ENCODE results near the gene KBTBD4.

KBTBD4 gene

DNA sequence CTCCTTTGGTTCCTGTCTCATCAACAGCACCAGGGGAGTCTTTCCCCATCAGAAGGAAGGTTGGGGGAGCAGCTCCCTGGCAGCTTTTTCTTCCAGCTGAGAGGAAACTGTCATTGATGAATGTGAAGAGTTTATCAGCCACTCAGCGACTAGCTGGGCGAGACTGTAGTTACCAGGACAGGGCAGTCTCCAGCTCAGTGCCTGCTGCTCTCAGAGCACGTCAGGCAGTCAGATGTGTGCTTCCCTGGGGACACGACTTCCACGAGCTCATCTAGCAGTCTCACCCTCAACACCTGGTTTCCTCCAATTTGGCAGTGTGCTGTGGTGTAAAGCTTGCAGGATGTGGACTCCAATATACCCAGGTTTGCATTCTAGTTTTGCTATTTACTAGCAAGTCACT lies 28.0 kb upstream of the KBTBD4 start:
- Histone ChIP-seq H3K27ac (peak overlapping the region in 1 of 2 donors; percentile 7), H3K4me3 (no peak overlapping the region), H3K9me3 (no peaks in the 10 kb centered on the region), H3K4me1 (peaks cover 0 to 23% (median 3%) of the 10 kb centered on the region in 4 donors), H3K36me3 (peaks cover 0 to 19% (median 0%) of the 10 kb centered on the region in 3 donors), H3K27me3 (no peaks in the 10 kb centered on the region)
- intact Hi-C loops (cut with DNase I; ENCODE audit: low total_unique reads): no loop called here
- TF ChIP-seq, protein P1, sequence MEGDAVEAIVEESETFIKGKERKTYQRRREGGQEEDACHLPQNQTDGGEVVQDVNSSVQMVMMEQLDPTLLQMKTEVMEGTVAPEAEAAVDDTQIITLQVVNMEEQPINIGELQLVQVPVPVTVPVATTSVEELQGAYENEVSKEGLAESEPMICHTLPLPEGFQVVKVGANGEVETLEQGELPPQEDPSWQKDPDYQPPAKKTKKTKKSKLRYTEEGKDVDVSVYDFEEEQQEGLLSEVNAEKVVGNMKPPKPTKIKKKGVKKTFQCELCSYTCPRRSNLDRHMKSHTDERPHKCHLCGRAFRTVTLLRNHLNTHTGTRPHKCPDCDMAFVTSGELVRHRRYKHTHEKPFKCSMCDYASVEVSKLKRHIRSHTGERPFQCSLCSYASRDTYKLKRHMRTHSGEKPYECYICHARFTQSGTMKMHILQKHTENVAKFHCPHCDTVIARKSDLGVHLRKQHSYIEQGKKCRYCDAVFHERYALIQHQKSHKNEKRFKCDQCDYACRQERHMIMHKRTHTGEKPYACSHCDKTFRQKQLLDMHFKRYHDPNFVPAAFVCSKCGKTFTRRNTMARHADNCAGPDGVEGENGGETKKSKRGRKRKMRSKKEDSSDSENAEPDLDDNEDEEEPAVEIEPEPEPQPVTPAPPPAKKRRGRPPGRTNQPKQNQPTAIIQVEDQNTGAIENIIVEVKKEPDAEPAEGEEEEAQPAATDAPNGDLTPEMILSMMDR (IDR thresholded peaks at IDR 0.05): no peak
- peak in 1 of 2 donors; percentile 63 for DNase-seq

DNA sequence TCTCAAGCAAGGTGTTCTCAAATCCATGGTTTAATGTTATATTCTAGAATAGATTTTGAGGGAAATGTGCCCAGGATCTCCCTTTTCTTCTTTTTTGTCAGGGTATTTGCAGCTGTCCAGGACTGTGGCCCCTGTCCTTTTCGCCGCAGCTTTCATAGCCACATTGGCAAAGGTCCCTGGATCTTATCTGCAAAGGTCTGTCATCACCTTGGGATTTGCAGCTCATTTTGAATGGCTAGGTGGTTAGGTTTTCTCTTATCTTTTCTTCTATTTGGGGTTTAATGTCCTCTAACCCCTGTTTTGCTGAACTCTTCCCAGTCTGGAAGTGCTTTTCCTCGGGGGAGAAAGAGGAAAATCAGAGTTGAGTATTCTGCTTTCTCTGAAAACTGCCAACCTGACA lies 27.2 kb upstream of the KBTBD4 start:
- no peak overlapping the region for H3K27ac ChIP-seq
- DNase-seq: no peak
- H3K27me3 ChIP-seq: no peaks in the 10 kb centered on the region
- peaks cover 0 to 23% (median 3%) of the 10 kb centered on the region in 4 donors for H3K4me1 ChIP-seq
- TF ChIP-seq, protein P1 (IDR thresholded peaks at IDR 0.05): no peak
- intact Hi-C loops (cut with DNase I; ENCODE audit: low total_unique reads): no loop called here
- H3K36me3 ChIP-seq: peaks cover 0 to 13% (median 0%) of the 10 kb centered on the region in 3 donors
- no peak overlapping the region for H3K4me3 ChIP-seq
- no peaks in the 10 kb centered on the region for H3K9me3 ChIP-seq

DNA sequence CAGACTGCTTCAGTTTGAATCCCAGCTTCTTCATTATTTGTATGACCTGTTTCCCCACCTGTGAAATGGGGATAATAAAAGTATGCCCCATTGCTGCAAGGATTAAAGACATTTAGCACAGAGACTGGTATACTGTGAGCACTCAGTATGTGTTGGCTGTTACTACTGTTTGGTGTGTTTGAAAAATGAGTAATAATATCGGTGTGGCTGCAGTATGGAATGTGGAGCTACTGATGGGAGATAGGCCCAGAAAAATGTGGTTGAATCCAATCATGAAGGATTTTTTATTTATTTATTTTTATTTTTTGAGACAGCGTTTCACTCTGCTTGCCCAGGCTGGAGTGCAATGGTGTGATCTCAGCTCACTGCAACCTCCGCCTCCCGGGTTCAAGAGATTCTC lies 24.5 kb upstream of the KBTBD4 start:
- no peak overlapping the region for H3K27ac ChIP-seq
- DNase-seq: no peak
- peaks cover 0 to 21% (median 3%) of the 10 kb centered on the region in 4 donors for H3K4me1 ChIP-seq
- H3K36me3 ChIP-seq: no peaks in the 10 kb centered on the region
- TF ChIP-seq, protein P1 (IDR thresholded peaks at IDR 0.05): no peak
- H3K4me3 ChIP-seq: no peak overlapping the region
- intact Hi-C loops (cut with DNase I; ENCODE audit: low total_unique reads): no loop called here
- H3K9me3 ChIP-seq: no peaks in the 10 kb centered on the region
- H3K27me3 ChIP-seq: no peaks in the 10 kb centered on the region

DNA sequence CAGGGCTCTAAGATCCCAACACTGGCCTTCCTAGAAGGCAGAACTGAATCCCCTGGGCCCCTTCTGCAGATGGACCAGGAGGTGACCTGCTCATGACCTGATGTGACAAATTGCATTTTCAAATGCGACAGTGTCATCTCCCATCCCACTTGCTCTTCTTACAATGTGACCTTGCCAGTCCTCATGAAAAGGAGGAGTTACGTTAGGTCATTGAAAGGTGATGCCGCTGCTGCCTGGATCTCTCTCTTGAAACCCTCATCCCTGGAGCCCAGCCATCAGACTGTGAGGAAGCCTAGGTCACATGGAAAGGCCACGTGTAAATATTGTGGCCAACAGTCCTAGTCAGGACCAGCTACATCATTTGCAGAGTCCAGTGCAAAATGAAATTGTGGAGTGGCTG lies 21.1 kb upstream of the KBTBD4 start:
- Histone ChIP-seq H3K4me1 (no peaks in the 10 kb centered on the region), H3K4me3 (no peak overlapping the region), H3K9me3 (no peaks in the 10 kb centered on the region), H3K27ac (no peak overlapping the region), H3K36me3 (no peaks in the 10 kb centered on the region), H3K27me3 (peaks cover 0 to 17% of the 10 kb centered on the region in 2 donors)
- DNase-seq: peak in 1 of 2 donors; percentile 43
- intact Hi-C loops (cut with DNase I; ENCODE audit: low total_unique reads): no loop called here
- TF ChIP-seq, protein P1 (IDR thresholded peaks at IDR 0.05): no peak

DNA sequence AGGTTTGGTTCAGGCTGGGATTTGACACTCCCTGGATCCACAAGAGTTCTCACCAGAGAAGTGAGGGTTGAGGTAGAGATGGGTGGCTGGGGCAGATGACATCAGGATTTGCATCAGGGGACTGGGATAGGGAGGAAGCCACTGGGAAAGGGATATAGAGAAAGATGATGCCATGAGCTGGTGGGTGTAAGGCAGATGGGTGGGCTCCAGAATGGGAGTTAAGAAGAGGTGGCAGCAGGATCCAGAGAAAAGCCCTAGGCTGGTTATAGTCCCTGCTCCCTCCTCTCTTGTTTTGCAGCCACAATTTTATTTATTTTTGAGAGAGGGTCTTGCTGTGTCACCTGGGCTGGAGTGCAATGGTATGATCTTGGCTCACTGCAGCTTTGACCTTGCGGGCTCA lies 17.2 kb upstream of the KBTBD4 start:
- Histone ChIP-seq H3K9me3 (no peaks in the 10 kb centered on the region), H3K27ac (no peak overlapping the region), H3K4me1 (peaks cover 0 to 15% (median 11%) of the 10 kb centered on the region in 4 donors), H3K36me3 (no peaks in the 10 kb centered on the region), H3K27me3 (peaks cover 0 to 53% of the 10 kb centered on the region in 2 donors), H3K4me3 (no peak overlapping the region)
- intact Hi-C loops (cut with DNase I; ENCODE audit: low total_unique reads): no loop called here
- DNase-seq: no peak
- TF ChIP-seq, protein P1 (IDR thresholded peaks at IDR 0.05): no peak

DNA sequence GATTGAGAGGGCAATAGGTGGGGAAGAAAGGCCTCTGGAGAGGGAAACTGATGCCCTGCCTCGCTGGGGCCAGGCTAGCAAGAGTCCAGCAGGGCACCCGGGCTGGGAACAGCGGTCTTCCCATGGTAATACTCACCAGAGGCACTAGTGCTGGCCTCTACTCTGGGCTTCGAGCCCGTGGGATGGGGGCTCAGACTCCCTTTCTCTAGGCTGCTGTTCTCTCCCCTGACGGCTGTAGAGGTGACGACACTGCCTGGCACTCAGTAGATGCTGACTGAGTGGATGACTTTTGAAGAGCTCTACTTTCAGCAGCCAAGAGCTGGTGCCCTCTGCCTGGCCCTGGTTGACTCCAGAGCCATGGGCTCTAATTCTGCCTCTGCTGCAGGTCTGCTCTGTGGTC lies 16.3 kb upstream of the KBTBD4 start:
- H3K36me3 ChIP-seq: no peaks in the 10 kb centered on the region
- peaks cover 0 to 60% of the 10 kb centered on the region in 2 donors for H3K27me3 ChIP-seq
- intact Hi-C loops (cut with DNase I; ENCODE audit: low total_unique reads): no loop called here
- no peak overlapping the region for H3K27ac ChIP-seq
- H3K4me1 ChIP-seq: peaks cover 0 to 15% (median 11%) of the 10 kb centered on the region in 4 donors
- no peak overlapping the region for H3K4me3 ChIP-seq
- TF ChIP-seq, protein P1 (IDR thresholded peaks at IDR 0.05): no peak
- DNase-seq: no peak
- H3K9me3 ChIP-seq: no peaks in the 10 kb centered on the region
